Cardiac fibroblast (primary cell): ENCODE results near the gene EPAS1.

ENCODE experiments used
- DNase-seq, 2 donors: peaks; one replicate each; pipeline versions ENCODE4 v3.0.0 to v3.0.0-alpha.2; 2010; ENCODE audit warnings: low read depth in 2 of 2
- H3K4me3 ChIP-seq, 2 donors: replicated peaks in 1 of 2; 1 replicate in 1 of 2; 2 replicates in 1 of 2; pipeline ENCODE4 v1.5.1; 2011; ENCODE audit warnings: low read depth in 2 of 2, low read length in 2 of 2, mild to moderate bottlenecking in 2 of 2, moderate library complexity in 1 of 2
- TF ChIP-seq, protein P1 (sequence below): IDR thresholded peaks from one replicate; pipeline ENCODE4 v1.5.1; 2011; ENCODE audit warnings: low read depth, mild to moderate bottlenecking, low read length, inconsistent platforms

Gene EPAS1

GRCh38 chr2:46309052-46309953 lies 12.1 kb downstream of the EPAS1 start:
- peak; percentile 60 to 69 for DNase-seq

DNA sequence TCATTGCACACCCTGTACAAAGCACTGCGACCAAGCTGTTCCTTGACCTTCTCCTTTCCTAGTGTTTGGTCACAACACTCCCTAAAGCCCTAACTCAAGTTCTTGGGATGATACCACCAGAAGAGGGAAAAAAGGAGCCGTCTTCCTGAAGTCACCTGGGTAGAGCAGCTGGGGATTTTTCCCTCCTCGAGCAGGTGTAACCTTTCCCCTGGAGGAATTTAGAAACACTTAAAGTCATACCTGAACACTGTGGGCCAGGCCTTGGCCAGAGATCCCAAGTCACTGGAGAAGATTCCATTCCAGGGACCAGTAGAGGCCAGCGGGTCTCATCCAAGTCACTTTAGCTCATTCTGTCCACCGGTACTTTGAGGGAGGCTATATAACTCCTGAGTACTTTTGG lies 13.2 kb downstream of the EPAS1 start:
- DNase-seq, result no peak
- H3K4me3 ChIP-seq, result no peak overlapping the region
- TF ChIP-seq, protein P1, sequence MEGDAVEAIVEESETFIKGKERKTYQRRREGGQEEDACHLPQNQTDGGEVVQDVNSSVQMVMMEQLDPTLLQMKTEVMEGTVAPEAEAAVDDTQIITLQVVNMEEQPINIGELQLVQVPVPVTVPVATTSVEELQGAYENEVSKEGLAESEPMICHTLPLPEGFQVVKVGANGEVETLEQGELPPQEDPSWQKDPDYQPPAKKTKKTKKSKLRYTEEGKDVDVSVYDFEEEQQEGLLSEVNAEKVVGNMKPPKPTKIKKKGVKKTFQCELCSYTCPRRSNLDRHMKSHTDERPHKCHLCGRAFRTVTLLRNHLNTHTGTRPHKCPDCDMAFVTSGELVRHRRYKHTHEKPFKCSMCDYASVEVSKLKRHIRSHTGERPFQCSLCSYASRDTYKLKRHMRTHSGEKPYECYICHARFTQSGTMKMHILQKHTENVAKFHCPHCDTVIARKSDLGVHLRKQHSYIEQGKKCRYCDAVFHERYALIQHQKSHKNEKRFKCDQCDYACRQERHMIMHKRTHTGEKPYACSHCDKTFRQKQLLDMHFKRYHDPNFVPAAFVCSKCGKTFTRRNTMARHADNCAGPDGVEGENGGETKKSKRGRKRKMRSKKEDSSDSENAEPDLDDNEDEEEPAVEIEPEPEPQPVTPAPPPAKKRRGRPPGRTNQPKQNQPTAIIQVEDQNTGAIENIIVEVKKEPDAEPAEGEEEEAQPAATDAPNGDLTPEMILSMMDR, result no peak

More at GRCh38 chr2:46309052-46309953, 12.1 kb downstream of the EPAS1 start:
- TF ChIP-seq, protein P1, result no peak
- no peak overlapping the region for H3K4me3 ChIP-seq

- DNase-seq, result peak in 1 of 2 donors; percentile 79
- no peak overlapping the region for H3K4me3 ChIP-seq
- TF ChIP-seq, protein P1, result no peak
Observed at GRCh38 chr2:46311651-46312223, 14.5 kb downstream of the EPAS1 start.

DNA sequence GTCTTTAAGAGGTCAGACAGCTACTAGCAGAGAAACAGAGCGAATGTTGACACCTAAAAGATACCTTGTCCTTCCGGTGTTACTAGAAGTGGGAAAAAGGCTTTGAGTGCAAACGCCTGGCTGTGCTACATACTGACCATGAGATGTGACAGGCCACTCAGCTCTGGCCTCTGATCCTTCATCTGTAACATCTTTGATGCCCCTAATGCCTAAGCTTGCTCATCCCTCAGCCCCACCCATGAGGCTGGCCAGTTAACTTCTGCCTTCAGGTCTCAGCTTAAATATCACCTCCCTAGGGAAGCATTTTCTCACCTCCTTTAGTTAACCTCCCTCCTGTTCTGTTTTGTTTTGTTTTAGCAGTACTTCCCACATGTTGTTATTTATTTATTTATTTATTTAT lies 15.9 kb downstream of the EPAS1 start:
- no peak overlapping the region for H3K4me3 ChIP-seq
- TF ChIP-seq, protein P1, result no peak

GRCh38 chr2:46314065-46314835 lies 17.0 kb downstream of the EPAS1 start:
- peak overlapping the region in 1 of 2 donors; percentile 5 for H3K4me3 ChIP-seq
- no peak for DNase-seq
- TF ChIP-seq, protein P1, result no peak

More for the DNA sequence above, 15.9 kb downstream of the EPAS1 start:
- no peak for DNase-seq

DNA sequence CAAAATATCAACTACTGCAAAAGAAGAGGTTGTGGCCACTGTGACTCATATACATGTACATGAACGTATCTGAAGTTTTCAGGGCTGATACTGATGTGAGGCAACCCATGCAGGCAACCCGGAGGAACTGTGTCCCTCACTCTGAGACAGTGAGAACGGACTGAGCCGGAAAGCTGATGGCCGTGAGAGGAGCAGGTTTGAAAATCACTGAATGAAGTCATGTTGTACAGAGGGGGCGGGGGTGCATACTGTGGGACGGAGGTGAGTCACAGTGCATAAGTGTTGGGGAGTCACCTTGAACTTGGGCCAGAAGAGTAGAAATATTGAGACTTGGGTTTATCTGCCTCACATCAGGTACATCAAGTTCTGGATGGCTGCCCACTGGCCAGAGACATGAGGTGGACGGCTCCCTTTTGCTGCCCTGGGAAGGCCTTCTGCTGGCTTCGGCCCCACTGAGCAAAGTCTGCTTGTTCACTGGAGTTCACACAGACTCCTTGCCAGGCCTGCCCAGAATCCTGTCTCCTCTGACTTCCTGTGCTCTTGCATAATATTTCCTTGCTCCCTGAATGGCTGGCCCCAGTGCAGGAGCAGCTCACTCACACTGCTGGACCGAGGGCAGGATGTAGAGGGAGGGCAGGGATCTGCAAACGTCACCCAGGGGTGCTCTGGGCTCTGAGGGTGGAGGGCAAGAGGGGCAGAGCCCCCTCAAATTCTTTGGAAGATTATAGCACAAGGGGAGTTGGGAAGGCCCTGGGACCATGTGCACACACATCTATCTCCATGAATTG lies 18.1 kb downstream of the EPAS1 start:
- peak overlapping the region in 1 of 2 donors; percentile 5 for H3K4me3 ChIP-seq
- TF ChIP-seq, protein P1, result no peak
- peak; percentile 98 to 100 for DNase-seq
